ENCODE data around the gene REXO5. TPM values are rescaled to one million over a fixed set of nuclear protein-coding genes. Genes with fewer than 3 reads are reported as not detected.

The REXO5 gene
- total and polyA plus RNA-seq, 9 of the 15 experiments (the other 6 are each of a cell fraction or from before 2014, with no cell fraction given): 10.5 to 45.1 (median 25.4) TPM

DNA sequence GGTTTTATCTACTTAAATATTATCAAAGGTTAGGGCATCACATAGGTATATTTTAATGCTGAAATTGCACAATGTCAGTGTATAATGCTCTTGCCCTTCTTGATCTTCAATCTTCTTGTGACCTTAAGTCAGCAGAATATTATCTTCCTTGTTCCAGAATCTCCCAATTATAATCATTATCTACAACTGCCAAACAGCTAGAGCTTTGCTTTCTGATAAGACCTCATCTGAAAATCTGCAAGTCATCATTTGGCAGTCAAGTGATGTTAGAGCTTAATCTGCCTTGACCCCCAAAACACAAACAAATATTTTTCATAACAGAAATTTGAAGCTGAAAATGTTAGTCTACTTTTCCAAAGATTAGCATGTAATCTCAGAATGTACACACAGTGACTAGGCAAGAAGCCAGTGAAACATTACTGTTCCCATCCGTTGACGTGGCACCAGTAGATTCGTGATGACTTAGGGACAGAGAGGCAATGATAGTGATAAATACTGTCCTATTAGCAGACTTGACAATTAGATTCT is 19.8 kb downstream of the REXO5 start (continued):
- TF ChIP-seq, protein P1, sequence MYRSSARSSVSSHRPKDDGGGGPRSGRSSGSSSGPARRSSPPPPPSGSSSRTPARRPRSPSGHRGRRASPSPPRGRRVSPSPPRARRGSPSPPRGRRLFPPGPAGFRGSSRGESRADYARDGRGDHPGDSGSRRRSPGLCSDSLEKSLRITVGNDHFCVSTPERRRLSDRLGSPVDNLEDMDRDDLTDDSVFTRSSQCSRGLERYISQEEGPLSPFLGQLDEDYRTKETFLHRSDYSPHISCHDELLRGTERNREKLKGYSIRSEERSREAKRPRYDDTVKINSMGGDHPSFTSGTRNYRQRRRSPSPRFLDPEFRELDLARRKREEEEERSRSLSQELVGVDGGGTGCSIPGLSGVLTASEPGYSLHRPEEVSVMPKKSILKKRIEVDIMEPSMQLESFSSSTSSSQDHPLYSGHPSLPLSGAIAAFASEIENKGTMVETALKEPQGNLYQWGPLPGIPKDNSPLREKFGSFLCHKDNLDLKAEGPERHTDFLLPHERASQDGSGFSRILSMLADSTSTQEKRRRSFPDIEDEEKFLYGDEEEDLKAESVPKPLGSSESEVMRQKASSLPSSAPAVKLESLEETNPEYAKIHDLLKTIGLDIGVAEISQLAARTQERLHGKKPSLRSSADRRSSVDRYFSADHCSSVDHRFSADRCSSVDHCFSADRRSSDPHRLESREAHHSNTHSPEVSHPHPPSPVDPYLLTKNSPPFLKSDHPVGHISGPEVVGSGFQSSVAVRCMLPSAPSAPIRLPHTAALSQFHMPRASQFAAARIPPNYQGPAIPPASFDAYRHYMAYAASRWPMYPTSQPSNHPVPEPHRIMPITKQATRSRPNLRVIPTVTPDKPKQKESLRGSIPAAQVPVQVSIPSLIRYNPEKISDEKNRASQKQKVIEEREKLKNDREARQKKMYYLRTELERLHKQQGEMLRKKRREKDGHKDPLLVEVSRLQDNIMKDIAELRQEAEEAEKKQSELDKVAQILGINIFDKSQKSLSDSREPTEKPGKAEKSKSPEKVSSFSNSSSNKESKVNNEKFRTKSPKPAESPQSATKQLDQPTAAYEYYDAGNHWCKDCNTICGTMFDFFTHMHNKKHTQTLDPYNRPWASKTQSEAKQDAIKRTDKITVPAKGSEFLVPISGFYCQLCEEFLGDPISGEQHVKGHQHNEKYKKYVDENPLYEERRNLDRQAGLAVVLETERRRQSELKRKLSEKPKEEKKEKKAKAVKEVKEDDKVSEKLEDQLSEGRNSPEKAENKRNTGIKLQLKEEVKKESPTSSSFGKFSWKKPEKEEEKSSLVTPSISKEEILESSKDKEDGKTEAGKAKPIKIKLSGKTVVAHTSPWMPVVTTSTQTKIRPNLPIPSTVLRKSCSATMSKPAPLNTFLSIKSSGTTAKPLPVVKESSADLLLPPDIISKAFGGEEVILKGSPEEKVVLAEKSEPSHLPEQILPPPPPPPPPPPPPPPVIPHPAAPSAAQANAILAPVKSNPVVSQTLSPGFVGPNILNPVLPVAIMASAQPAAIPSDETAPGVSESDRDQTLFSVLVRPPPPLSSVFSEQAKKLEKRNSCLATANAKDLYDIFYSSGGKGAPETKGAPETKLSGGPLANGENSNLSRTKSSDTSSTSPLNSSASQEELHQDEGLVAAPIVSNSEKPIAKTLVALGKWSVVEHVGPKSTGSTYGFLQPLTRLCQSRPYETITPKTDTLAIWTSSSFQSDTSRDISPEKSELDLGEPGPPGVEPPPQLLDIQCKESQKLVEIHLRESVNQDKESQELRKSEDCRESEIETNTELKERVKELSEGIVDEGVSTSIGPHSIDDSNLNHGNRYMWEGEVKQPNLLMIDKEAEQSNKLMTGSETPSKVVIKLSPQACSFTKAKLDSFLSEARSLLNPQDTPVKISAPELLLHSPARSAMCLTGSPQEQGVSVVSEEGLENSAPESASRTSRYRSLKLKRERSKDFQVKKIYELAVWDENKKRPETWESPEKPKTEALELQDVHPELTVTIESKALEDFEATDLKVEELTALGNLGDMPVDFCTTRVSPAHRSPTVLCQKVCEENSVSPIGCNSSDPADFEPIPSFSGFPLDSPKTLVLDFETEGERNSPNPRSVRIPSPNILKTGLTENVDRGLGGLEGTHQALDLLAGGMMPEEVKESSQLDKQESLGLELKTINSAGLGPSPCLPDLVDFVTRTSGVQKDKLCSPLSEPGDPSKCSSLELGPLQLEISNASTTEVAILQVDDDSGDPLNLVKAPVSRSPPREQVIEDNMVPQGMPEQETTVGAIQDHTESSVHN (IDR thresholded peaks at IDR 0.05; ENCODE audit: borderline replicate concordance in 1 of 2, low read depth in 1 of 2): peak in 1 of 2 experiments; percentile 78; a peak in 1 of 4 replicates
- peak; percentile 37 for TF ChIP-seq NEUROD1 (IDR thresholded peaks at IDR 0.05; ENCODE audit: borderline replicate concordance, low read depth, low read length, partially characterized antibody)
- 0 out of 2 replicates have a peak, but pooled peaks have one; percentile 43 for TF ChIP-seq HIVEP1 (CRISPR knock-in tag; IDR thresholded peaks at IDR 0.05)
- TF ChIP-seq ATF7 (IDR thresholded peaks at IDR 0.05): peak; percentile 67
- no peak for TF ChIP-seq NR2C2 (CRISPR knock-in tag; IDR thresholded peaks at IDR 0.05)
- peak; percentile 74 for TF ChIP-seq NR2C2 (tag; IDR thresholded peaks at IDR 0.05)
- no peak for TF ChIP-seq CREBBP (IDR thresholded peaks at IDR 0.05; ENCODE audit: low read depth, low read length)
- peak; percentile 62 to 74; a peak in 3 of 4 replicates for TF ChIP-seq FOXK2 (conservative IDR thresholded peaks at IDR 0.05 in 1 of 2, IDR thresholded peaks at IDR 0.05 in 1 of 2; ENCODE audit: low read depth in 2 of 2)
- TF ChIP-seq, protein P2, sequence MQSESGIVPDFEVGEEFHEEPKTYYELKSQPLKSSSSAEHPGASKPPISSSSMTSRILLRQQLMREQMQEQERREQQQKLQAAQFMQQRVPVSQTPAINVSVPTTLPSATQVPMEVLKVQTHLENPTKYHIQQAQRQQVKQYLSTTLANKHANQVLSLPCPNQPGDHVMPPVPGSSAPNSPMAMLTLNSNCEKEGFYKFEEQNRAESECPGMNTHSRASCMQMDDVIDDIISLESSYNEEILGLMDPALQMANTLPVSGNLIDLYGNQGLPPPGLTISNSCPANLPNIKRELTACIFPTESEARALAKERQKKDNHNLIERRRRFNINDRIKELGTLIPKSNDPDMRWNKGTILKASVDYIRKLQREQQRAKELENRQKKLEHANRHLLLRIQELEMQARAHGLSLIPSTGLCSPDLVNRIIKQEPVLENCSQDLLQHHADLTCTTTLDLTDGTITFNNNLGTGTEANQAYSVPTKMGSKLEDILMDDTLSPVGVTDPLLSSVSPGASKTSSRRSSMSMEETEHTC (IDR thresholded peaks at IDR 0.05): 0 out of 2 replicates have a peak, but pooled peaks have one; percentile 59
- TF ChIP-seq DPF2 (IDR thresholded peaks at IDR 0.05): peak; percentile 96
- peak; percentile 93 for TF ChIP-seq ZNF766 (CRISPR knock-in tag; conservative IDR thresholded peaks at IDR 0.05)
